Gastrocnemius medialis (tissue), 4 donors: Measurements from ENCODE around the gene ZNF638.

Experiments
- POLR2A ChIP-seq, 2 donors: fragments of 450-650 bp; IDR thresholded peaks; one replicate each; pipeline ENCODE4 v1.6.1; 2017; ENCODE audit warnings: antibody characterized with exemption in 2 of 2, mild to moderate bottlenecking in 2 of 2, moderate library complexity in 2 of 2
- TF ChIP-seq, protein P1 (sequence below), 5 experiments: fragments of 450-650 bp in 3 of 5; fragments of 200-600 bp in 2 of 5; sonication (generic) in 2 of 5; IDR thresholded peaks in 4 of 5; conservative IDR thresholded peaks in 1 of 5; 1 replicate in 4 of 5; 2 replicates in 1 of 5; pipeline ENCODE4 v1.5.1; 2016 to 2019; ENCODE audit warnings: antibody characterized with exemption in 5 of 5, mild to moderate bottlenecking in 3 of 5, moderate library complexity in 3 of 5

GRCh38 chr2:71449343-71449742, 117.8 kb downstream of the ZNF638 start:
- TF ChIP-seq POLR2A (IDR thresholded peaks at IDR 0.05) = no peak
- TF ChIP-seq, protein P1, sequence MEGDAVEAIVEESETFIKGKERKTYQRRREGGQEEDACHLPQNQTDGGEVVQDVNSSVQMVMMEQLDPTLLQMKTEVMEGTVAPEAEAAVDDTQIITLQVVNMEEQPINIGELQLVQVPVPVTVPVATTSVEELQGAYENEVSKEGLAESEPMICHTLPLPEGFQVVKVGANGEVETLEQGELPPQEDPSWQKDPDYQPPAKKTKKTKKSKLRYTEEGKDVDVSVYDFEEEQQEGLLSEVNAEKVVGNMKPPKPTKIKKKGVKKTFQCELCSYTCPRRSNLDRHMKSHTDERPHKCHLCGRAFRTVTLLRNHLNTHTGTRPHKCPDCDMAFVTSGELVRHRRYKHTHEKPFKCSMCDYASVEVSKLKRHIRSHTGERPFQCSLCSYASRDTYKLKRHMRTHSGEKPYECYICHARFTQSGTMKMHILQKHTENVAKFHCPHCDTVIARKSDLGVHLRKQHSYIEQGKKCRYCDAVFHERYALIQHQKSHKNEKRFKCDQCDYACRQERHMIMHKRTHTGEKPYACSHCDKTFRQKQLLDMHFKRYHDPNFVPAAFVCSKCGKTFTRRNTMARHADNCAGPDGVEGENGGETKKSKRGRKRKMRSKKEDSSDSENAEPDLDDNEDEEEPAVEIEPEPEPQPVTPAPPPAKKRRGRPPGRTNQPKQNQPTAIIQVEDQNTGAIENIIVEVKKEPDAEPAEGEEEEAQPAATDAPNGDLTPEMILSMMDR (IDR thresholded peaks at IDR 0.05 in 4 of 5, conservative IDR thresholded peaks at IDR 0.05 in 1 of 5) = no peak
